ENCODE results near the gene SHANK1.

SHANK1 gene

GRCh38 chr19:50652722-50653121, 66.9 kb downstream of the SHANK1 start:
- no peaks in the 10 kb centered on the region for H3K4me1 ChIP-seq (ENCODE audit: insufficient read depth, low read length, severe bottlenecking)
- H3K79me2 ChIP-seq (ENCODE audit: insufficient read depth, low read length), result no peaks in the 10 kb centered on the region
- TF ChIP-seq EZH2 (IDR thresholded peaks at IDR 0.05; ENCODE audit: borderline replicate concordance, low read length), result no peak
- H2AFZ ChIP-seq (ENCODE audit: low read length), result no peak overlapping the region
- H3K4me2 ChIP-seq (ENCODE audit: low read length), result no peak overlapping the region
- H3F3A ChIP-seq (ENCODE audit: insufficient read depth, low read length), result no peaks in the 10 kb centered on the region
- no peaks in the 10 kb centered on the region for H4K20me1 ChIP-seq (ENCODE audit: insufficient read depth, low read length)
- H3K27me3 ChIP-seq (ENCODE audit: insufficient read depth, low read length), result peaks cover 3% of the 10 kb centered on the region; the same call in 1 of the 2 replicates
- no peaks in the 10 kb centered on the region for H3K9me3 ChIP-seq (ENCODE audit: low read length)
- no peaks in the 10 kb centered on the region for H3K36me3 ChIP-seq (ENCODE audit: insufficient read depth, low read length)
- no peak overlapping the region for H3K4me3 ChIP-seq (ENCODE audit: low read depth, low read length, poor library complexity, severe bottlenecking)
- H3K9ac ChIP-seq (ENCODE audit: low read length), result no peak overlapping the region
- no peak overlapping the region for H3K27ac ChIP-seq (ENCODE audit: low read depth, low read length, poor library complexity, severe bottlenecking)
- H3K9me2 ChIP-seq (ENCODE audit: low read depth, low read length), result no peaks in the 10 kb centered on the region

DNA sequence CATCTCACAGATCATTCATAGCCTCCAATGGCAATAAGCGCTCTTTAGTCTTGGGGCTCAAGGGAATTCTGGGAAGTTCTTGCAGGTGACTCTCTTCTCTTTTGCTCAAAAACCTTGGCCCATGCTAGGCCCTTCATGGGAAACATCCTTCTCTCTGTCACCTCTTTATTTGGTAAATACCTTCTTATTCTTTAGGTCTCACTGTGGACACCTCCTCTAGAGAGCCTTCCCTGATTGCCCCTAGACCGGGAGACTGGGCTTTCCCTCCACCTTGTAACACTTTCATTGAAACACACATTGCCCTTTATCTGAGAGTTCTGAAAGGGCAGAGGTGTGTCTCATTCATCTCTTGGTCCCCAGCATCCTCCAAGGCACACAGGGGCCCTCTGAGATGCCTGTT, 68.4 kb downstream of the SHANK1 start:
- Histone ChIP-seq H3K4me3 (ENCODE audit: low read depth, low read length, poor library complexity, severe bottlenecking) (no peak overlapping the region), H3K27me3 (ENCODE audit: insufficient read depth, low read length) (no peaks in the 10 kb centered on the region; the same call in 1 of the 2 replicates), H3K9me3 (ENCODE audit: low read length) (no peaks in the 10 kb centered on the region), H3K4me1 (ENCODE audit: insufficient read depth, low read length, severe bottlenecking) (no peaks in the 10 kb centered on the region), H3K79me2 (ENCODE audit: insufficient read depth, low read length) (no peaks in the 10 kb centered on the region), H3K9me2 (ENCODE audit: low read depth, low read length) (no peaks in the 10 kb centered on the region), H3K27ac (ENCODE audit: low read depth, low read length, poor library complexity, severe bottlenecking) (no peak overlapping the region), H4K20me1 (ENCODE audit: insufficient read depth, low read length) (no peaks in the 10 kb centered on the region), H2AFZ (ENCODE audit: low read length) (no peak overlapping the region), H3F3A (ENCODE audit: insufficient read depth, low read length) (no peaks in the 10 kb centered on the region), H3K9ac (ENCODE audit: low read length) (no peak overlapping the region), H3K4me2 (ENCODE audit: low read length) (no peak overlapping the region), H3K36me3 (ENCODE audit: insufficient read depth, low read length) (no peaks in the 10 kb centered on the region)
- TF ChIP-seq EZH2 (IDR thresholded peaks at IDR 0.05; ENCODE audit: borderline replicate concordance, low read length), result no peak
- TF ChIP-seq, protein P1, sequence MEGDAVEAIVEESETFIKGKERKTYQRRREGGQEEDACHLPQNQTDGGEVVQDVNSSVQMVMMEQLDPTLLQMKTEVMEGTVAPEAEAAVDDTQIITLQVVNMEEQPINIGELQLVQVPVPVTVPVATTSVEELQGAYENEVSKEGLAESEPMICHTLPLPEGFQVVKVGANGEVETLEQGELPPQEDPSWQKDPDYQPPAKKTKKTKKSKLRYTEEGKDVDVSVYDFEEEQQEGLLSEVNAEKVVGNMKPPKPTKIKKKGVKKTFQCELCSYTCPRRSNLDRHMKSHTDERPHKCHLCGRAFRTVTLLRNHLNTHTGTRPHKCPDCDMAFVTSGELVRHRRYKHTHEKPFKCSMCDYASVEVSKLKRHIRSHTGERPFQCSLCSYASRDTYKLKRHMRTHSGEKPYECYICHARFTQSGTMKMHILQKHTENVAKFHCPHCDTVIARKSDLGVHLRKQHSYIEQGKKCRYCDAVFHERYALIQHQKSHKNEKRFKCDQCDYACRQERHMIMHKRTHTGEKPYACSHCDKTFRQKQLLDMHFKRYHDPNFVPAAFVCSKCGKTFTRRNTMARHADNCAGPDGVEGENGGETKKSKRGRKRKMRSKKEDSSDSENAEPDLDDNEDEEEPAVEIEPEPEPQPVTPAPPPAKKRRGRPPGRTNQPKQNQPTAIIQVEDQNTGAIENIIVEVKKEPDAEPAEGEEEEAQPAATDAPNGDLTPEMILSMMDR (IDR thresholded peaks at IDR 0.05; ENCODE audit: low read length), result no peak

GRCh38 chr19:50649433-50650391, 69.9 kb downstream of the SHANK1 start, which contains the start of gene C19orf81:
C19orf81 (plus strand) TSS chr19:50649445; CDS start chr19:50649445, 0 bp downstream.
- no peak within 1 kb of the TSS for H2AFZ ChIP-seq (ENCODE audit: low read length)
- H3K27me3 ChIP-seq (ENCODE audit: insufficient read depth, low read length), result no peaks in the 10 kb centered on the region; the same call in 1 of the 2 replicates
- H3K4me1 ChIP-seq (ENCODE audit: insufficient read depth, low read length, severe bottlenecking), result no peaks in the 10 kb centered on the region
- H3K79me2 ChIP-seq (ENCODE audit: insufficient read depth, low read length), result no peaks in the 10 kb centered on the region
- no peaks in the 10 kb centered on the region for H4K20me1 ChIP-seq (ENCODE audit: insufficient read depth, low read length)
- H3K9me3 ChIP-seq (ENCODE audit: low read length), result no peaks in the 10 kb centered on the region
- no peak within 1 kb of the TSS for H3K4me2 ChIP-seq (ENCODE audit: low read length)
- H3K36me3 ChIP-seq (ENCODE audit: insufficient read depth, low read length), result no peaks in the 10 kb centered on the region
- H3K9ac ChIP-seq (ENCODE audit: low read length), result no peak within 1 kb of the TSS
- no peak within 1 kb of the TSS for H3K27ac ChIP-seq (ENCODE audit: low read depth, low read length, poor library complexity, severe bottlenecking)
- no peak for TF ChIP-seq EZH2 (IDR thresholded peaks at IDR 0.05; ENCODE audit: borderline replicate concordance, low read length)
- TF ChIP-seq, protein P1 (IDR thresholded peaks at IDR 0.05; ENCODE audit: low read length), result no peak
- H3K9me2 ChIP-seq (ENCODE audit: low read depth, low read length), result no peaks in the 10 kb centered on the region
- H3K4me3 ChIP-seq (ENCODE audit: low read depth, low read length, poor library complexity, severe bottlenecking), result no peak within 1 kb of the TSS
- H3F3A ChIP-seq (ENCODE audit: insufficient read depth, low read length), result no peaks in the 10 kb centered on the region

All from OCI-LY1 (cell line).